GM10847 (cell line): ENCODE data around the gene NOP14.

Experiments
- POLR2A ChIP-seq: IDR thresholded peaks from 2 replicates; pipeline ENCODE4 v1.6.1; 2011; ENCODE audit not compliant: insufficient read length; ENCODE audit errors: extremely low read depth

Gene NOP14

GRCh38 chr4:2964706-2965258 is 1.6 kb upstream of the NOP14 start:
- no peak for TF ChIP-seq POLR2A

DNA sequence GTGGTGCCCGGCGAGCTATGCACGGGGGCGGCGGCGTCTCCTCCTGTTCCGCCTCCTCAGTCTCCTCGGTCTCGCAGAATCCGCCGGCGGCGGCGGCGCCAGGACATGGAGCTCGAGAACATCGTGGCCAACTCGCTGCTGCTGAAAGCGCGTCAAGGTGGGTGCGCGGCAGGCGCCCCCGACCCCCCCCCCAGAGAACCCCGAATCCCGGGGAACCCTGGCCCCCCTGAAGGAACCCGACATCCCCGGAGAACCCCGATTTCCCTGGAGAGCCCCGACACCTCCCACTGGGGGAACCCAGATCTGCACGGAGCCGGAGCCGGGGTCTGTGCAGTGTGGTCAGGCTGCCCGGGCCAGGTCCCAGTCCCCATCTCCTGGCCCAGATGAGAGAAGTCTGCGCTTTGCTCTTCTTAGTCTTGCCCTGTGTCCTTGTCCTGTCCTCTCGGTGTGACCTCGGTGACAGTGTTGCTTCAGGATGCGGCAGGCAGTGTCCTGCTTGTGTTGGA is 813 bp upstream of the NOP14 start:
- no peak for TF ChIP-seq POLR2A

- TF ChIP-seq POLR2A: no peak
Observed at GRCh38 chr4:2962614-2963174, 512 bp downstream of the NOP14 start.

DNA sequence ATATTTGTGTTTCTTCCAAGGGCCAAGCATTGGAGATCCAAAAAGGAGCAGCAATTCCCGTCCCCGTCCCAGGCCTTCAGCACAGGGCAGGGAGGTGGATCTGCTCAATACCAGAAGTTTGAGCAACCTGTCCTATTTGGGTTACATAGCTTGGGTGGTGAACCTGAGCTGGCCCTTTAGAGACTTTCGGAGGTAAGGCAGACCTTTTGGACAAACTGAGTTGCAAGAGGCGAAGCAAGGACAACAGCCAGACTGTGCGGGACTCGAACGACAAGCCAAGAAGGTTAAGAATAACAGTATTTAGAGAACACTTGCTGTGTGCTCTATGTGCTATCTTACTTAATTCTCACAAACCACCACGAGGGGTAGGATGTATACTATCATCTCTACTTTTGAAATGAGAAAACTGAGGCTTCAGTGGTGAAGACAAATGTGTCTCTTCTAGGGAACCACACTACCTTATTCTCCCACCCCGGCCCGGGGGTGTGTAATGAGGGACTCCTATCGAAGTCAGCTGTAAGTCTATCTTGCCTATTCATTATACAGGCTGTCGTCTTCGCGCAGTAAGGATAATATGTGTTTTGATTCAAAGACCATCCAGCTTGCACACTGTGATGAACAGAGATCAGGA is 1.3 kb downstream of the NOP14 start:
- no peak for TF ChIP-seq POLR2A

DNA sequence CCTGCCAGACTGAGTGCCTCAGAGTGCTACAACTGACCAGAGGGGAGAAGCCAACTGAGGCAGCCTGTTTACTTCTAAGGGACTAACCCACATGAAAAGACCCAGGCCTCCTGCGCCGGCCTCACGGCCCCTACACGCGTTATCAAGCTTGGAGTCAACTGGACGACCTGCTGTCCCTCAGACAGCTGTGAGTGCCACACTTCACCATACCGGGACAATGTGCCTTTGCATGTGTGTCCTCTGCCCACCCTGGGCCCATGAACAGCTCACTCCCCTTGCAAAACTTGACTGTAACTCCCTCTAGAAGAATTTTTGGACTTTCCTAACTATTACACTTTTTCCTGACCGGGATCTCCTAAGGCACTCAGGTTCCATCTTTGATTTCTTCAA is 1.8 kb downstream of the NOP14 start:
- TF ChIP-seq POLR2A: no peak

DNA sequence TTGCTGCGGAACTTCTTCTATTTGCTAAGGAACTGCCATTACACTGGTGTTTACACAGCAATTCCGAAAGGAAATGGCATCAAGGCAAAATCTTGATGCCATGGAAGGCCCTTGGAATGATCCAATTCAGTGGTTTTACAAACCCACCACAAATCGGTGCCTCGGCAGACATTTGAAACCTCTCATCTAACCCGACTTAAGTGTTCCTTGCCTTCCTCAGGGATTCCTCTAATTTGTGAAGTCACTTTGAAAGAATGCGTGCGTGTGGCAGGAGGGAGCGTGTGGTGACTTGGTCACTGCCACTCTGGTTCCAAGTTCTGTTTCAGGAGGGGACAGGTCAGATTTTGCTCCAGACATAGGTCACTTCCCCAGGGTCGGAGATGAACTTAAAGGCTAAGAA is 4.8 kb downstream of the NOP14 start:
- no peak for TF ChIP-seq POLR2A

DNA sequence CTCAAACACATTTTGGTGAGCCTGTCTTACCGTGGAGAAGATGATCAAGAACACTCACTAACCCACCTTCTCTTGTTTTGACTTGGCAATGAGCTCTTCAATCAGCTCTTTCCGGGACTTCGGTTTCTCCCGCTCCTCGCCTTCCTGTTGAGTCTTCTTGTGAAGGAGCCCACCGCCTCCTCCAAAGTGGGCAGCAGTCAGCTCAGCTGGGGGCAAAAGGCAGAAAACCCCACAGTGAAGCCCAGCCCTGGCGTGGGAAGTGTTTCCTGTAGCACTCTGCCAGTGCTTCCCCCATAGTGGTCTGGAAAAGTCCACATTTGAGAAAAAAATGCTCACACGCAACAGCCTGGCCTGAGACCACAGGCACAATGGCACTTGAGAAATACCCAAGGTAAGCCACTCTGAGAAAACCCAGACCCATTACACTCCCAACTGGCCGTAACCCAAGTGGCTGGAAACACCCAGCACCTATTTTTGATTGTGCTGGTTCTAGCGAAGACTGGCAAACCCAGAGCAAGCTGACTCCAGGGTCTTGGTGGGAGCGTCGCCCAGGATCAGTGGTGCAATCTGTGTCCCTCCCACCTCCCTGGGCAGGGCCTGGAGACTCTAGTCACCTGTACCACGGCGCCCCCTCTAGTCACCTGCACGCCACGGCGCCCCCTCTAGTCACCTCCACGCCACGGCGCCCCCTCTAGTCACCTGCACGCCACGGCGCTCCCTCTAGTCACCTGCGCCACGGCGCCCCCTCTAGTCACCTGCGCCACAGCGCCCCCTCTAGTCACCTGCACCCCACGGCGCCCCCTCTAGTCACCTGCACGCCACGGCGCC is 8.6 kb downstream of the NOP14 start:
- TF ChIP-seq POLR2A: no peak

GRCh38 chr4:2953496-2953895 is 9.7 kb downstream of the NOP14 start:
- TF ChIP-seq POLR2A: no peak

GRCh38 chr4:2950221-2950989 is 12.8 kb downstream of the NOP14 start:
- TF ChIP-seq POLR2A: no peak

GRCh38 chr4:2949782-2950125 is 13.5 kb downstream of the NOP14 start:
- TF ChIP-seq POLR2A: no peak

GRCh38 chr4:2948895-2949781 is 14.1 kb downstream of the NOP14 start:
- no peak for TF ChIP-seq POLR2A

DNA sequence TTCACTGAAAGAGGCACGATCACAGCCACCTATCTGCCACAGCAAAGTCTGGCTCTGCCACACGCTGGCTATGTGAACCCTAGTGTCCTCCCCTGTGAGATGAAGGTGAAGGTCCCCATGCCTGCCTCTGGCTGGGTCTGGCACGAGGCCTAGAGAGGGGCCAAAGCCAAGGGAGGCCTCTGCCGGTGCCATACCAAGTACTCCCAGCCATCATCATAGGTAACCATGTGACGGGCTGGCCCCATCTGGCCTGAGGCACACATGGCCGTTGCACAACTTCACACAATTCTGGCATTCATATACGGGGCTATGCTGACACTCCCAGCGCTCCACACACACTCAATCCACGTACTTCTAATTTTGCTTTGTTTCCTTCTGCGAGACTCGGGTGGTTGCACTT is 15.3 kb downstream of the NOP14 start:
- no peak for TF ChIP-seq POLR2A

DNA sequence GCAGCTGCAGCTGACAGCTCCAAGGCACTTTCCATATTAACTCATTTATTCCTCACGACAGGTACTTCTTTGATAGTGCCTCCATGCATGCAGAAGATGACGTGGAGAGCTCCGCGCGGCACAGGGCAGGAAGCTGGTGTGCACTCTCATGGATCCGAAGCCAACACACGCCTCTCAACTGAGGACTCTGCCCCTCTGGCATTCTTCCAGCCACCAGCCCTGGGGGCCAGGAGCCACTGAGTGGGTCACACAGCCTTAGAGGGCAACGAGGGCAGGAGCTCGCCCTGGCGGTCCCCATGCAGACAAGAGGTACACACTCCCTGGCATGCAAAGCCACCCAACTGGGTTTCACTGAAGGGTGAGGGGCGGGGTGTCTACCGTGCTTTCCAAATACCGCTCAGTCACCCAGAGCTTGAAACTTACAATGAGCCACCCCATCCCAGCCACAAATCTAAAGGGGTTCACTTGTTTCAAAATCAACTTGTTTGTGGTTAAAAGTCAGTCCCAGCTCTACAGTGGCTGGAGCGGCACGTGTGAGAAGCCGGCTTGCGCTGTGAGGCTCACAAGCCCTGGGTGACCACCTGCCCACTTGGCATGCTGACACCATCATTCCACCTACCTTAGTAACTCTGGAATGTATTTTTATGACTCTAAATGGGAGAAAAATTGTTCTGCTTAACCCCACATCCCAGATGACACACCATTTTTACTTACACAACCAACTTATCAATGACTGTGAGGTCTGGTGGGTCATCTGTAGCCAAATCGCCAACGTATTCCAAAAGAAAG is 16.2 kb downstream of the NOP14 start:
- no peak for TF ChIP-seq POLR2A
